Osteocyte (in vitro differentiated cells): ENCODE results near the gene OR2S2. TPM values are rescaled to one million over a fixed set of nuclear protein-coding genes. Genes with fewer than 3 reads are reported as not detected.

Experiments
- DNase-seq: peaks from one replicate; pipeline ENCODE4 v3.0.0; 2021; ENCODE audit warnings: mixed read lengths; ENCODE audit not compliant: unreplicated experiment; ENCODE audit errors: extremely low spot score
- H3K27ac Mint-ChIP-seq: one replicate; pipeline ENCODE4 v1.8.0; 2021; ENCODE audit warnings: mild to moderate bottlenecking, mixed read lengths; ENCODE audit not compliant: unreplicated experiment
- H3K27me3 Mint-ChIP-seq: one replicate; pipeline ENCODE4 v1.8.0; 2021; ENCODE audit warnings: mixed read lengths; ENCODE audit not compliant: unreplicated experiment
- H3K36me3 Mint-ChIP-seq: one replicate; pipeline ENCODE4 v1.8.0; 2021; ENCODE audit warnings: mixed read lengths; ENCODE audit not compliant: unreplicated experiment
- H3K4me1 Mint-ChIP-seq: one replicate; pipeline ENCODE4 v1.8.0; 2021; ENCODE audit warnings: mixed read lengths; ENCODE audit not compliant: unreplicated experiment
- H3K4me3 Mint-ChIP-seq: one replicate; pipeline ENCODE4 v1.8.0; 2021; ENCODE audit warnings: mild to moderate bottlenecking, moderate library complexity, mixed read lengths; ENCODE audit not compliant: unreplicated experiment
- H3K9me3 Mint-ChIP-seq: one replicate; pipeline ENCODE4 v1.8.0; 2021; ENCODE audit warnings: mixed read lengths; ENCODE audit not compliant: unreplicated experiment
- total RNA-seq: library from RNA; stranded (reverse); gene quantifications from 2 replicates; pipeline ENCODE4 v1.2.1, GENCODE V29; 2021
- TF ChIP-seq, protein P1 (sequence below): fragments of 200-600 bp; sonication (generic); IDR thresholded peaks from 2 replicates; pipeline ENCODE4 v1.5.0; 2021; ENCODE audit warnings: antibody characterized with exemption, mild to moderate bottlenecking, moderate library complexity

The OR2S2 gene
- total RNA-seq, 1 donor from 2014 or later: not detected

DNA sequence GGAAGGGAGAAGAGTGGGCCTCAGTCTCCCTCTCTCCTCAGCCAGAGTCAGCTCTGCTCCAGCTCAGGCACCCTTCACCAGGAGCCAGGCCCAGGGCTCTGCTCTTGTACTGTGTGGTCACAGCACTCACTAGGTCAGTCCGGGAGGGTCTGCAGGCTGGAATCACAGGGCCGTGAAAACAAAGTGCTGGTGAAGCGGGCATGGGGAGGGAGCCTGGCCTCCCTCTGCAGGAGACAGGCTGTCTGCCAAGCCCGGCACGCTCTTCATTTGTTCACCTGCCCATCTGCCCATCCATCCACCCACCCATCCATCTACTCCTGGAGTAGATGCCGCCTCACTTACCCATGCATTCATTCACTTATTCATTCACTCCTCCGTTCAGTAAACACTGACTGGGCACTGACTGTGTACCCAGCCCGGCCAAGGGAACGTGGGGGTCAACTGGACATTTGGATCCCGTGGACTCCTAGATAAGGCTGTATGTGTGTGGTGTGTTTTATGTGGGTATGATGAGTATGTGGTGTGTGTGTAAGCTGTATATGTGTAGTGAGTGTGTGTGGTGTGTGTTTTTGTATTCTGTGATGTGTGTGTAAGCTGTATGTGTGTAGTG lies 45.1 kb downstream of the OR2S2 start:
- TF ChIP-seq, protein P1, sequence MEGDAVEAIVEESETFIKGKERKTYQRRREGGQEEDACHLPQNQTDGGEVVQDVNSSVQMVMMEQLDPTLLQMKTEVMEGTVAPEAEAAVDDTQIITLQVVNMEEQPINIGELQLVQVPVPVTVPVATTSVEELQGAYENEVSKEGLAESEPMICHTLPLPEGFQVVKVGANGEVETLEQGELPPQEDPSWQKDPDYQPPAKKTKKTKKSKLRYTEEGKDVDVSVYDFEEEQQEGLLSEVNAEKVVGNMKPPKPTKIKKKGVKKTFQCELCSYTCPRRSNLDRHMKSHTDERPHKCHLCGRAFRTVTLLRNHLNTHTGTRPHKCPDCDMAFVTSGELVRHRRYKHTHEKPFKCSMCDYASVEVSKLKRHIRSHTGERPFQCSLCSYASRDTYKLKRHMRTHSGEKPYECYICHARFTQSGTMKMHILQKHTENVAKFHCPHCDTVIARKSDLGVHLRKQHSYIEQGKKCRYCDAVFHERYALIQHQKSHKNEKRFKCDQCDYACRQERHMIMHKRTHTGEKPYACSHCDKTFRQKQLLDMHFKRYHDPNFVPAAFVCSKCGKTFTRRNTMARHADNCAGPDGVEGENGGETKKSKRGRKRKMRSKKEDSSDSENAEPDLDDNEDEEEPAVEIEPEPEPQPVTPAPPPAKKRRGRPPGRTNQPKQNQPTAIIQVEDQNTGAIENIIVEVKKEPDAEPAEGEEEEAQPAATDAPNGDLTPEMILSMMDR: no peak

DNA sequence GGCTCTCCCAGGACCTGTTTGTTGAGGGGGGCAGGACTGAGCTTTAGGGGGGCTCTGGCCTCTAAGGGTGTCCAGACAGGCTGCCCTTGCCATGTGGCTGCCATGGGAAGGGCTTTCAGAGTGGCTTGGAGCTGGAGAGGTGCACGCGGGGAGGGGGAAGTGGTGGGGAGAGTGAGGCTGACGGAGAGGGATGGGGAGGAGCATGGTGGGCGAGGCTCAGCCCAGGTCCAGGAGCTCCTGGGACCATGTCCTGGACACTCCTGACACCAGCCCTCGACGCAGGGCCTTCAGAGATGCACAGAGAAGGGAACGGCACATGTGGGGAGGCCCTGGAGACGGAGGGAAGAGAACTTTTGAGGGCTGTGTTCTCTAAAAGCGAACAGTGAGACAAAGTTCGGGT lies 46.3 kb downstream of the OR2S2 start:
- Mint-ChIP-seq H3K27ac (peak overlapping the region; percentile 50), H3K9me3 (no peaks in the 10 kb centered on the region), H3K27me3 (no peaks in the 10 kb centered on the region), H3K36me3 (no peaks in the 10 kb centered on the region), H3K4me3 (no peak overlapping the region), H3K4me1 (peaks cover 50% of the 10 kb centered on the region)
- no peak for DNase-seq
- TF ChIP-seq, protein P1: no peak

More for the DNA sequence above, 45.1 kb downstream of the OR2S2 start:
- Mint-ChIP-seq H3K4me3 (no peak overlapping the region), H3K9me3 (no peaks in the 10 kb centered on the region), H3K4me1 (peaks cover 41% of the 10 kb centered on the region), H3K36me3 (no peaks in the 10 kb centered on the region), H3K27me3 (no peaks in the 10 kb centered on the region), H3K27ac (no peak overlapping the region)
- DNase-seq: no peak

DNA sequence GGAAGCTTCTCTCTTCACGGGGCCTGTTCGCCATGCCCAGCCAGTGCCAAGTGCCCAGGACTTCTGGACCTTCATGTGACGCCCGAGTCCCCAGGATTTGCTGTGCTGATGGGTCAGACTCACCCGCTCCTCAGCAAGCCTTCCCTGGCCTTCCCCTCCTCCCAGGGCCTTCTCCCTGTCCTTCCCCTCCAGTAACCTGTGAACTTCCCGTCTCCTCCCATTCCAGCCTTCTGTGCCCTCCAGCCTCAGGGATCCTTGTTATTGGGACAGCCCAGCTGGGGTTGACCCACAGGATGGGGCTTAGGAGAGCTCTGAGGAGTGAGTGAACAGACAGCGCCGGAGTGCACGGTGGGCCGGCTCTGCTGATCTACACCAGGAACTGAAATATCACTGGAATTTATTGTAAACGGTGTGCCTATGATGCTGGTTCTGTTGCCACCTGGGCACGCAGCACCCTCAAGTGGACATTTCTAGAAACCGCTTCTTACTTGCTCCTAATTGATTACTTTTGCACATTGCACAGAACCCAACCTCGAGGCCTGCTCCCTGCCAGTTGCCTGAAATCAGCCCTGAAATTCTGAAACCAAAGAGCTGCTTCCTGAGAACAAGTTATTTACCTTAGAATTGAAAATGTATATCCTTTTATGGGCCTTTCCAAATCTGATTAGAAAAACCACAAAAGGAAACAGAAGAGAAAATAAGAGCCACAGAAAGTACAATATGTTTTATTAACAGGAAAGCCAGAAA lies 47.2 kb downstream of the OR2S2 start:
- Mint-ChIP-seq H3K4me3 (peak overlapping the region; percentile 31), H3K27ac (peak overlapping the region; percentile 92), H3K27me3 (no peaks in the 10 kb centered on the region), H3K36me3 (no peaks in the 10 kb centered on the region), H3K4me1 (peaks cover 59% of the 10 kb centered on the region), H3K9me3 (no peaks in the 10 kb centered on the region)
- no peak for DNase-seq
- TF ChIP-seq, protein P1: peak; percentile 68

DNA sequence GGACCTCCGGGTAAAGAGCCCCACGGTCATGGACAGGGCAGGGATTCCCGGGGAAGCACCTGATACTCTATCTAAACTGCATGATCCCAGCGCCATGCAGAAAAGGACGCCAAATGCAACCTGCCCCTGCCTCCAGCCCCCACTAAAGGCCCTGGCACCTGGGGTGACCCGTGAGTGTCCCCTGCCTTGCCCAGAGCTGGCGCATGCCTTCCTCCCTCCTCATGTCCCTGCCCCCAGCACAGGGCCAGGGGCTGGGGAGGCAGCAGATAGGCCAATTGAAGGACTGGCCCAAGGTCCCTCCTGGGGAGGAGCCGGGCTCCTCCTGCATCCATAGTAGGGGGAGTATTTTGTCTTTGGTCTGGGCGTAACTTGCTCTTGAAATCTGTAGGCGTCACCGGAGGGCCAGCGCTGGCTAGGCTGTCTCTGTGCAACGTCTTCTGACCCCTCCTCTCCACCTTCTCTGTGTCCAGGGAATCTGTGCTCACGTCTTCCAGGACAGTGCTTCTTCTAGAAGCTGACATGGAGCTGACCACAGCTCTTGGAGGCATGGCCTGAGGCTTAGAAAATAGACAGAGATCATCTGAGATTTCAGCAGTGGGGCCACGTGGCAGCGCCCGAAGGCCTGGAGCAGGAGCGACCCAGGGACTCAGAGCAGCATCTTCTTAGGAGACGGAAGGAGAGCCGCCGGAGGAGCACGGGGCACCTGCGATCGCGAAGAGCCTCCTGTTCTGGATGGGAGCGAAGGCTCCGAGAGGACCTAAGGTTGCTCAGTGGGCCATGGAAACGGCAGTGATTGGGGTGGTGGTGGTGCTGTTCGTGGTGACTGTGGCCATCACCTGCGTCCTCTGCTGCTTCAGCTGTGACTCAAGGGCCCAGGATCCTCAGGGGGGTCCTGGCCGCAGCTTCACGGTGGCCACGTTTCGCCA lies 48.0 kb downstream of the OR2S2 start:
- TF ChIP-seq, protein P1: no peak
- Mint-ChIP-seq H3K4me1 (peaks cover 68% of the 10 kb centered on the region), H3K27me3 (no peaks in the 10 kb centered on the region), H3K9me3 (no peaks in the 10 kb centered on the region), H3K27ac (peak overlapping the region; percentile 98), H3K4me3 (no peak overlapping the region), H3K36me3 (no peaks in the 10 kb centered on the region)
- DNase-seq: no peak
